Measurements from ENCODE around the gene DMRT1. TPM values are rescaled to one million over a fixed set of nuclear protein-coding genes. Genes with fewer than 3 reads are reported as not detected.

DMRT1 gene
- total RNA-seq = not detected

DNA sequence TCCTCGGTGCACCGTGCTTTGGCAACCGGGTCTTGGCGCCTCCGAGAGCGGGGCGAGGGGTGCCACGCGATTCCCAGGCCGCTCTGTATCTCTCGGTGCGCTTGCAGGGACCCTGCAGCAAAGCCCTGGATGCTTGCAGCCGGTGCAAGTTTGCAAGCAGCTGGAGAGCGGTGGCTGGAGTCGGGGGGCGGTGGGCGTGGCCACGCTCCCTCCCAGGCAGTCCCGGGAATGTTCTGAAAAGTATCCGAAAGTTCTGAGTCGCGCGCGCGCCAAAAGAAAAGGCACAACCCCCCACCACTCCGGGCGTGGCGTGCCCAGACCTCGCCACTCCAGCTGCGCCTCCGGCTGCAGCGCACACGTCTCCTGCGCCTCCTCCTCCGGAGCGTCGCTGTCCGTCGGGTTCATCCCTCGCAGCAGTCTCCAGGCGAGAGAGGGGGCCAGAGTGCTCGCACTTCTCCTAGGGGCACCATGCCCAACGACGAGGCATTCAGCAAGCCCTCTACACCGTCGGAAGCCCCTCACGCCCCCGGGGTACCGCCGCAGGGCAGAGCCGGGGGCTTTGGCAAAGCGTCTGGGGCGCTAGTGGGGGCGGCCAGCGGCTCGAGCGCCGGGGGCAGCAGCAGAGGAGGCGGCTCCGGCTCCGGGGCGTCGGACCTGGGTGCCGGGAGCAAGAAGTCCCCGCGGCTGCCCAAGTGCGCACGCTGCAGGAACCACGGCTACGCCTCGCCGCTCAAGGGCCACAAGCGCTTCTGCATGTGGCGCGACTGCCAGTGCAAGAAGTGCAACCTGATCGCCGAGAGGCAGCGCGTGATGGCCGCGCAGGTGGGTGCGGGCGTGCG lies at the start of gene DMRT1:
TSS of gene DMRT1 (plus strand) at position 327 of the 839 bp plus-strand sequence. CDS start at position 469, 142 bp downstream.
- H3K4me1 Mint-ChIP-seq = peaks cover 5% of the 10 kb centered on the region
- ATAC-seq (ENCODE audit: low read depth) (no peak), DNase-seq (peak; percentile 38)
- no peak within 1 kb of the TSS for H3K4me3 Mint-ChIP-seq
- H3K27me3 Mint-ChIP-seq = peaks cover 71% of the 10 kb centered on the region
- H3K36me3 Mint-ChIP-seq = no peaks in the 10 kb centered on the region
- no peaks in the 10 kb centered on the region for H3K9me3 Mint-ChIP-seq
- POLR2A ChIA-PET = no interaction called here
- H3K27ac Mint-ChIP-seq = no peak within 1 kb of the TSS

GRCh38 chr9:792331-793260 lies 48.9 kb upstream of the DMRT1 start:
- no peak for DNase-seq
- Mint-ChIP-seq H3K9me3 (no peaks in the 10 kb centered on the region), H3K27ac (no peak overlapping the region), H3K4me3 (no peak overlapping the region), H3K36me3 (no peaks in the 10 kb centered on the region), H3K27me3 (peaks cover 3% of the 10 kb centered on the region), H3K4me1 (no peaks in the 10 kb centered on the region)
- ATAC-seq (ENCODE audit: low read depth) = no peak
- POLR2A ChIA-PET = no interaction called here

DNA sequence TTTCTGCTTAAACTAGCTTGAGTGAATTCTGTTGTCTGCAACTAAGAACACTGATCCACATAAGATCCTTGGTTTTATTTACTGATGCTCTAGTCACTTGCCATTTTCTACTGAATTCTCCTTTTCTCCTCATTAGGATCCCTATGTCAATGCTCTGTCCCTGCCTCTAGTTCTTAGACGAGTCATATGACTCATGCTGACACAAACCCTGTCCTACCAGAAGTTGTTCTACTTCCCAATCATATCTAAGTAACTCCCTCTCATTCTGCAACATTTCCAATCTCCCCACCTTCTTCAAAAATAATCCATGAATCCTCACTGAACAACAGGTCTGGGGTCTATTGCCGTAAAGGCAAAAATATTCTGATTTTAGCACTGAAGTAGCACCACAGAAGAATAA lies 47.1 kb upstream of the DMRT1 start:
- no peak overlapping the region for H3K4me3 Mint-ChIP-seq
- H3K9me3 Mint-ChIP-seq = no peaks in the 10 kb centered on the region
- no peak for DNase-seq
- no peak for ATAC-seq (ENCODE audit: low read depth)
- H3K4me1 Mint-ChIP-seq = no peaks in the 10 kb centered on the region
- no peaks in the 10 kb centered on the region for H3K36me3 Mint-ChIP-seq
- POLR2A ChIA-PET = no interaction called here
- no peak overlapping the region for H3K27ac Mint-ChIP-seq
- peaks cover 2% of the 10 kb centered on the region for H3K27me3 Mint-ChIP-seq

- peaks cover 2% of the 10 kb centered on the region for H3K27me3 Mint-ChIP-seq
- no peak overlapping the region for H3K4me3 Mint-ChIP-seq
- H3K4me1 Mint-ChIP-seq = no peaks in the 10 kb centered on the region
- no peak for DNase-seq
- POLR2A ChIA-PET = interaction anchor here (0.6 kb wide), 1 partner anchor 19 kb away, joined by 3 read pairs; no protein-coding TSS in a partner anchor
- H3K36me3 Mint-ChIP-seq = no peaks in the 10 kb centered on the region
- ATAC-seq (ENCODE audit: low read depth) = no peak
- H3K27ac Mint-ChIP-seq = no peak overlapping the region
- no peaks in the 10 kb centered on the region for H3K9me3 Mint-ChIP-seq
Measured at GRCh38 chr9:795869-796268, 45.6 kb upstream of the DMRT1 start.

GRCh38 chr9:800591-801150 lies 40.8 kb upstream of the DMRT1 start:
- no peak overlapping the region for H3K4me3 Mint-ChIP-seq
- ATAC-seq (ENCODE audit: low read depth) = no peak
- no peak overlapping the region for H3K27ac Mint-ChIP-seq
- peaks cover 14% of the 10 kb centered on the region for H3K27me3 Mint-ChIP-seq
- no peaks in the 10 kb centered on the region for H3K36me3 Mint-ChIP-seq
- no peaks in the 10 kb centered on the region for H3K9me3 Mint-ChIP-seq
- H3K4me1 Mint-ChIP-seq = no peaks in the 10 kb centered on the region
- DNase-seq = no peak
- POLR2A ChIA-PET = no interaction called here

DNA sequence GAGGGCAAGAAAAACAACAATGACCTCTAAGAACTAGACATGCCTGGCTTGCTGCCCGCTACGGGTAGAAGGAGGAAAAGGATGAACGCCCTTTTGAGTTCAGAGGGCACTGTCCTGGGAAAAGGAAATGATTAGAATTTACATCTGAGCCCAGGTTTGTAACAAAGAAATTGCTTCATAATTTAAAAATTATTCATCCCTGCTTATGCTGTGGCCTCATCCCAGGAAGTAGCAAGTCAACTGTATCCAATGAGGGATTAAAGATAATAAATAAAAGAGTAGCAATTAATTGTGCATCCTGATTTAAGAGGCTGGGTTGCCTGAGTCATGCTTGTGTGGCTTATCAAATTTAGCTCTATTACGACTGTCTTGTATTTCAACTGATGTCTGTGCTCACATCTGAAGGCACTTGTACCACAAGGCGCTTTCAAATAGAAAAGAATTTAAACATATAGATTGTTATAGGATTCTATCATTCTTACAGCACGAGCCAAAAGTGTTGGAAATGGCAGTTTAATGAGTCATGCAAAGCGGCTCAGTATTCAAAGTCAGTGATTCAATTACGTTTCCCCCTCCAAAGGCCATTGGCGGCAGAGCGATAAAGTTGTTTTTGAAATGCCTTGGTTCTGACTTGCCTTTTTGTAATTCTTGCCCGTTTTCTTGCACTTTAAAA lies 40.0 kb upstream of the DMRT1 start:
- DNase-seq = no peak
- ATAC-seq (ENCODE audit: low read depth) = no peak
- Mint-ChIP-seq H3K9me3 (no peaks in the 10 kb centered on the region), H3K4me3 (no peak overlapping the region), H3K27ac (no peak overlapping the region), H3K27me3 (peaks cover 12% of the 10 kb centered on the region), H3K4me1 (no peaks in the 10 kb centered on the region), H3K36me3 (no peaks in the 10 kb centered on the region)
- POLR2A ChIA-PET = no interaction called here

DNA sequence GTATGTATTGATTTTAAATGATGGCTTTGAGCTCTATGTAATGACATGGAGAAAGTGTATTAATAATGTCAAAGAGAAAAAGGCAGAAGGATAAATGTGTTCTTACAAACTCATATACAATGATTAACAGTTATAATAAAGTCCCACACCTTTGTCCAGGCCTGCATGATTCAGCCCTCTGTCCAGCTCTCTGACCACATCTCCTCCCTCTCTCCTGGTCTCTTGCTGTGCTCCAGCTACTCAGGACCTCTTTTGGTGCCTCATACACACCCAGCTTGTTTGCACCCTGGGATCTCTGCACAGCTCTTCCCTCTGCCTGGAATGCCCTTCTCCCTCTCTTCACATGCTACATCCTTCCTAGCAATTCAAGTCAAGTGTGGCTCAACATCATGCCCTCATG lies 37.5 kb upstream of the DMRT1 start:
- no peak overlapping the region for H3K4me3 Mint-ChIP-seq
- H3K27ac Mint-ChIP-seq = no peak overlapping the region
- H3K9me3 Mint-ChIP-seq = no peaks in the 10 kb centered on the region
- ATAC-seq (ENCODE audit: low read depth) (no peak), DNase-seq (no peak)
- H3K27me3 Mint-ChIP-seq = peaks cover 14% of the 10 kb centered on the region
- POLR2A ChIA-PET = no interaction called here
- no peaks in the 10 kb centered on the region for H3K4me1 Mint-ChIP-seq
- no peaks in the 10 kb centered on the region for H3K36me3 Mint-ChIP-seq

GRCh38 chr9:805151-805550 lies 36.3 kb upstream of the DMRT1 start:
- Mint-ChIP-seq H3K4me1 (no peaks in the 10 kb centered on the region), H3K9me3 (no peaks in the 10 kb centered on the region), H3K4me3 (no peak overlapping the region), H3K36me3 (no peaks in the 10 kb centered on the region), H3K27ac (no peak overlapping the region), H3K27me3 (peaks cover 14% of the 10 kb centered on the region)
- DNase-seq (no peak), ATAC-seq (ENCODE audit: low read depth) (no peak)
- POLR2A ChIA-PET = no interaction called here

DNA sequence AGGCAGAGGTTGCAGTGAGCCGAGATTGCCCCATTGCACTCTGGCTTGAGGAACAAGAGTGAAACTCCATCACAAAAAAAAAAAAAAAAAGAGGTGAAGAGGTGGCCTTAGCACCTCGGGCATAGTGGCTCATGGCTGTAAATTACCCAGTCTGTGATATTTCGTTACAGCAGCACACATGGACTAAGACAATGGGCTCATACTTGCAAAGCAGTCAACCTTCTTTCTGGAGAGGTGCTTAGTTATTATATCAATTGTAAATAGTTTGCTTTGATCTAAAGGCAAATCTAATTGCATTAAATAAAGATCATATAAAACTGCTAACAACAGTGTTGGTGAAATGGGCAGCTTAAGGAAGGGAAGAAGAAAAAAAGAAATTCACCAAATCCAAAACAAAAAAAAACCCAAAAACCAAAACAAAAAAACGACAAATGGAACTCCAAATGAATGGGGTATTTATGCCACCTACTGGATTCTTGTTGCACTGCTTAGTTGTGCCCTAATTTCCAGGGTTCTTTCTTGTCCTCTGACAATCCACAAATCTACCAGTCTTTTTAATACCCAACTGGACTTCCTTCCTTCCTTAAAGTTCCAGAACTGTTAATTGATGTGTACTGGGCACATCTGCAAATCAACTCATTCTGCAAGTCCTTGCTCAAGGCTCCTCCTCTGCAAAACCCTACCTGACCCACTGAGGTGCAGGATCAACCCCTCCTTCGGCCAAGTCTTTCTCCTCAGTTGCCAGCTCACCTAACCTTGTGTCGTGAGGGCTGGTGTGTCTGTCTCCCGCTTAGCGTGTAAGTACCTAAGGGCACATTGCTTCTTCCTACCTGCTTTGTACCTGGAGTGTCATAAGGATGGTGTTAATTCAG lies 35.0 kb upstream of the DMRT1 start:
- Mint-ChIP-seq H3K27ac (no peak overlapping the region), H3K4me3 (no peak overlapping the region), H3K36me3 (no peaks in the 10 kb centered on the region), H3K4me1 (no peaks in the 10 kb centered on the region), H3K9me3 (no peaks in the 10 kb centered on the region), H3K27me3 (peaks cover 14% of the 10 kb centered on the region)
- ATAC-seq (ENCODE audit: low read depth) (no peak), DNase-seq (no peak)
- POLR2A ChIA-PET = interaction anchor here (0.6 to 0.7 kb wide), 2 partner anchors 222 to 411 kb away, joined by 3 to 7 read pairs; no protein-coding TSS in a partner anchor

DNA sequence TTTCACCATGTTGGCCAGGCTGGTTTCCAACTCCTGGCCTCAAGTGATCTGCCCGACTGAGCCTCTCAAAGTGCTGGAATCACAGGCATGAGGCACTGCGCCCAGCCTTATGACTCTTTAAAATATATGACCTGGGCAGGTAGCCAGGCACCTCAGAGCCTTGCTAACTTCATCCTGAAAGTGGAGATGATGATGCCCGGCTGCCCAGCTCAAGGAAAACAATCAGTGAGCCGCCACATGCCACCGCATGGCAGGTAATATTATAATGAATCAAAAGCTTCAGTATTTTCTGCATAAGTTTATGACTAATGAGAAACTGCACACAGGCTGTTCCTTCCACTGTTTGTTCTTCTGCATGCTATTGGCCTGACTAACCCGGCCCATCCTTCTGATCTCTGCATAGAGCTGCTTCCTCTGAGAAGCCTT lies 30.4 kb upstream of the DMRT1 start:
- H3K9me3 Mint-ChIP-seq = no peaks in the 10 kb centered on the region
- no peaks in the 10 kb centered on the region for H3K36me3 Mint-ChIP-seq
- H3K4me3 Mint-ChIP-seq = no peak overlapping the region
- no peak overlapping the region for H3K27ac Mint-ChIP-seq
- POLR2A ChIA-PET = no interaction called here
- no peaks in the 10 kb centered on the region for H3K4me1 Mint-ChIP-seq
- ATAC-seq (ENCODE audit: low read depth) (no peak), DNase-seq (no peak)
- peaks cover 2% of the 10 kb centered on the region for H3K27me3 Mint-ChIP-seq

DNA sequence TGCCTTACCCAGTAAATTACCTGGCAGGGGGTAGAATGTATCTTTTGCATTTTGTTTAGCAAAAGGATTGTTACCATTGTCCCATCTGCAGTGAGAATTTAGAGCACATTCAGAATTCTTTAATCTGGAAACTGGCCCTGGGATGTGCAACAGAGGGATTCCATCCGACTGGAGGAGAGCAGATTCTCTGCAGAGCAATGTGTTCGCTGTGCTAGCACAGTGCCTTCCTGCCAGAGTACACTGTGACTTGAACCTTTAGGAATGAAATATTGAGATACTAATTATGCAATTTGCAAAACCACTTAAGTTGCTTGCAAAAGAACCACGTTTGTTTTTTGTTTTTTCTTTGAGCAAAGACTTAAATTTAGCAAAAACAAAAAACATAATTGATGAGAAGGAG lies 22.5 kb upstream of the DMRT1 start:
- Mint-ChIP-seq H3K27ac (no peak overlapping the region), H3K36me3 (no peaks in the 10 kb centered on the region), H3K27me3 (peaks cover 4% of the 10 kb centered on the region), H3K4me3 (no peak overlapping the region), H3K4me1 (no peaks in the 10 kb centered on the region), H3K9me3 (no peaks in the 10 kb centered on the region)
- POLR2A ChIA-PET = no interaction called here
- ATAC-seq (ENCODE audit: low read depth) (no peak), DNase-seq (no peak)

DNA sequence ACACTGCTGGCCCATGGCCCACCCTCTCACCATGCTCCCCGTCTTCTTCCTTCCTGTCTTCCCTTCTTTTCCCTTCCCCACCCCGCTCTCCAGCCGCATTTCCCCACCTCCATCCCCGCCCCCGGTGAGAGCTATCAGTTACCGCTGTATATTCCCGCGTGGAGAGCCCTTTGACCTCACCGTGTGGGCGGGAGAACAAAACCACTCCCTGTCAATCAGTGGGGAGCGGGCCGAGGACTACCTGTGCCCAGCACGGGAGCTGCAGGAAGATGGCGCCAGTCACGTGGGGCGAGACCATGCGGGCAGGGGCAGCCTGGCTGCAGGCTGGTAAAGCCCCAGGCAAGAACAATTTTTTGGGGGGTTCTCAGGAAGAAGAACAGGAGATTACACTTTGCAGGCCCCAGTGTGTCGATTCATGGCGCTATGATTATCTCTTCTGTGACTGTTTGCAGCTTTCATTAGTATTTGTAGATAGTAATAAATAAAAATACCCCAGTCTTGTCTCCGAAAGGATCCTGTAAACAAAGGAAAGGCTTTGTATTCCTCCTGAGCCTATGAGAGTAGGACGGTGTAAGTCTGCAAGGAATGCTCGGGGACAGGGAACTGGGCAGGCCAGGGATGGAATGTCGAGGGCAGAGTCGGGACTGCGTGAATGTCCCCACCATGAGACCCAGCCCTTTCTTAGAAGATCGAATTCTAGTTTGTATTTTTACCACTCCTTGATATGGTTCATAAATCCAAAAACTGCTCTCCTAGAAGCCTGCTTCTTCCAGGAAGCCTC lies 14.8 kb upstream of the DMRT1 start:
- no peaks in the 10 kb centered on the region for H3K36me3 Mint-ChIP-seq
- POLR2A ChIA-PET = no interaction called here
- H3K4me3 Mint-ChIP-seq = no peak overlapping the region
- H3K27me3 Mint-ChIP-seq = no peaks in the 10 kb centered on the region
- DNase-seq (no peak), ATAC-seq (ENCODE audit: low read depth) (no peak)
- H3K9me3 Mint-ChIP-seq = no peaks in the 10 kb centered on the region
- H3K4me1 Mint-ChIP-seq = no peaks in the 10 kb centered on the region
- no peak overlapping the region for H3K27ac Mint-ChIP-seq
